GM21825 (cell line): ENCODE data around the gene SHOX.
"Not testable (repeated sequence)": the region's sequence is repeated elsewhere in the genome, so short reads cannot be mapped to it uniquely, and the experiment has no call there.

Experiments used
- ATAC-seq: cut with Tn5 transposase; IDR thresholded peaks from one replicate; pipeline ENCODE4 v1.9.1; 2021; ENCODE audit warnings: mild to moderate bottlenecking, moderate library complexity; ENCODE audit not compliant: unreplicated experiment

Gene SHOX

GRCh38 chrX:636981-637659 lies 6.5 kb downstream of the SHOX start:
- no peak for ATAC-seq

GRCh38 chrX:637660-638481 lies 7.3 kb downstream of the SHOX start:
- ATAC-seq, result no peak

GRCh38 chrX:638482-639131 lies 8.0 kb downstream of the SHOX start:
- no peak for ATAC-seq

GRCh38 chrX:639151-639550 lies 8.6 kb downstream of the SHOX start:
- ATAC-seq, result no peak

- ATAC-seq, result no peak
Measured at GRCh38 chrX:640641-641040, 10.1 kb downstream of the SHOX start.

GRCh38 chrX:641671-642435 lies 11.3 kb downstream of the SHOX start:
- ATAC-seq, result no peak

- no peak for ATAC-seq
Measured at GRCh38 chrX:642436-643240, 12.0 kb downstream of the SHOX start.

GRCh38 chrX:643241-643595 lies 12.6 kb downstream of the SHOX start:
- no peak for ATAC-seq

- ATAC-seq, result no peak
Measured at GRCh38 chrX:643911-644303, 13.3 kb downstream of the SHOX start.

- ATAC-seq, result no peak
Measured at GRCh38 chrX:644304-645281, 14.0 kb downstream of the SHOX start.

- no peak for ATAC-seq
Measured at GRCh38 chrX:646228-646495, 15.6 kb downstream of the SHOX start.

GRCh38 chrX:646796-647195 lies 16.2 kb downstream of the SHOX start:
- no peak for ATAC-seq

GRCh38 chrX:649166-649565 lies 18.6 kb downstream of the SHOX start:
- no peak for ATAC-seq

- no peak for ATAC-seq
Measured at GRCh38 chrX:650324-650723, 19.7 kb downstream of the SHOX start.

GRCh38 chrX:650811-651210 lies 20.2 kb downstream of the SHOX start:
- ATAC-seq, result no peak

- ATAC-seq, result not testable (repeated sequence)
Measured at GRCh38 chrX:651922-652321, 21.3 kb downstream of the SHOX start.

GRCh38 chrX:652341-652741 lies 21.8 kb downstream of the SHOX start:
- no peak for ATAC-seq

- no peak for ATAC-seq
Measured at GRCh38 chrX:653306-653705, 22.7 kb downstream of the SHOX start.

GRCh38 chrX:661154-661553 lies 30.6 kb downstream of the SHOX start:
- ATAC-seq, result no peak

- ATAC-seq, result no peak
Measured at GRCh38 chrX:662126-662525, 31.5 kb downstream of the SHOX start.
